Nephron (organoid): ENCODE results near the gene DERL2.

Experiments used
- H3K27ac Mint-ChIP-seq, 3 experiments: 2 replicates each; pipeline ENCODE4 v1.8.0; 2020; ENCODE audit warnings: mixed read lengths in 3 of 3, mild to moderate bottlenecking in 2 of 3, moderate library complexity in 1 of 3
- H3K27me3 Mint-ChIP-seq: 2 replicates; pipeline ENCODE4 v1.8.0; 2021; ENCODE audit warnings: low read depth, mild to moderate bottlenecking, moderate library complexity, mixed read lengths
- H3K36me3 Mint-ChIP-seq: 2 replicates; pipeline ENCODE4 v1.8.0; 2020; ENCODE audit warnings: low read depth, mixed read lengths
- H3K4me1 Mint-ChIP-seq: 2 replicates; pipeline ENCODE4 v1.8.0; 2020; ENCODE audit warnings: mixed read lengths
- H3K4me3 Mint-ChIP-seq, 3 experiments: 2 replicates each; pipeline ENCODE4 v1.8.0; 2020; ENCODE audit warnings: mild to moderate bottlenecking in 3 of 3, mixed read lengths in 3 of 3, moderate library complexity in 2 of 3
- H3K9me3 Mint-ChIP-seq: 2 replicates; pipeline ENCODE4 v1.8.0; 2020; ENCODE audit warnings: mixed read lengths
- TF ChIP-seq, protein P1 (sequence below), 3 experiments: fragments of 200-600 bp; sonication (generic); IDR thresholded peaks; one replicate each; pipeline ENCODE4 v1.5.0; 2021; ENCODE audit warnings: antibody characterized with exemption in 3 of 3; ENCODE audit not compliant: unreplicated experiment in 3 of 3

The DERL2 gene

DNA sequence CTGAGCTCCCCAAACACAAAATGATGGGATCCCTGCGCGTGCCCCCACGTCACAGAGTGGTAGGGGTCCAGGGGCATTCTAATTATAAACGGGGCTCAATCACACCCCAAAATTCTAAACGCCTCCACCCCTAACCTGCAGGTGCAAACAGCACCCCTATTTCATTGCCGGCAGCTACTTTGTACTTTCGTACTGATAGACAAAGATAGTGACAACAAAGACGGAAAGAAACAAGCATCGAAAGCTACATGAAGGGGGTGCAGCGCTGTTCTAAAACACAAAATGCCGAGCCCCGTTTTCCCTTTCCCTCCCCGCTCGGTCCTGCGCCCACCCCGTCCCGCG, 14.2 kb upstream of the DERL2 start:
- H3K27ac Mint-ChIP-seq: peak overlapping the region; percentile 60 to 95 (median 88)
- H3K4me1 Mint-ChIP-seq: peaks cover 15% of the 10 kb centered on the region
- TF ChIP-seq, protein P1, sequence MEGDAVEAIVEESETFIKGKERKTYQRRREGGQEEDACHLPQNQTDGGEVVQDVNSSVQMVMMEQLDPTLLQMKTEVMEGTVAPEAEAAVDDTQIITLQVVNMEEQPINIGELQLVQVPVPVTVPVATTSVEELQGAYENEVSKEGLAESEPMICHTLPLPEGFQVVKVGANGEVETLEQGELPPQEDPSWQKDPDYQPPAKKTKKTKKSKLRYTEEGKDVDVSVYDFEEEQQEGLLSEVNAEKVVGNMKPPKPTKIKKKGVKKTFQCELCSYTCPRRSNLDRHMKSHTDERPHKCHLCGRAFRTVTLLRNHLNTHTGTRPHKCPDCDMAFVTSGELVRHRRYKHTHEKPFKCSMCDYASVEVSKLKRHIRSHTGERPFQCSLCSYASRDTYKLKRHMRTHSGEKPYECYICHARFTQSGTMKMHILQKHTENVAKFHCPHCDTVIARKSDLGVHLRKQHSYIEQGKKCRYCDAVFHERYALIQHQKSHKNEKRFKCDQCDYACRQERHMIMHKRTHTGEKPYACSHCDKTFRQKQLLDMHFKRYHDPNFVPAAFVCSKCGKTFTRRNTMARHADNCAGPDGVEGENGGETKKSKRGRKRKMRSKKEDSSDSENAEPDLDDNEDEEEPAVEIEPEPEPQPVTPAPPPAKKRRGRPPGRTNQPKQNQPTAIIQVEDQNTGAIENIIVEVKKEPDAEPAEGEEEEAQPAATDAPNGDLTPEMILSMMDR (IDR thresholded peaks at IDR 0.05; ENCODE audit: unreplicated experiment in 3 of 3): no peak
- H3K36me3 Mint-ChIP-seq: peaks cover 20% of the 10 kb centered on the region
- H3K9me3 Mint-ChIP-seq: no peaks in the 10 kb centered on the region
- H3K4me3 Mint-ChIP-seq: peak overlapping the region; percentile 100
- peaks cover 29% of the 10 kb centered on the region for H3K27me3 Mint-ChIP-seq

DNA sequence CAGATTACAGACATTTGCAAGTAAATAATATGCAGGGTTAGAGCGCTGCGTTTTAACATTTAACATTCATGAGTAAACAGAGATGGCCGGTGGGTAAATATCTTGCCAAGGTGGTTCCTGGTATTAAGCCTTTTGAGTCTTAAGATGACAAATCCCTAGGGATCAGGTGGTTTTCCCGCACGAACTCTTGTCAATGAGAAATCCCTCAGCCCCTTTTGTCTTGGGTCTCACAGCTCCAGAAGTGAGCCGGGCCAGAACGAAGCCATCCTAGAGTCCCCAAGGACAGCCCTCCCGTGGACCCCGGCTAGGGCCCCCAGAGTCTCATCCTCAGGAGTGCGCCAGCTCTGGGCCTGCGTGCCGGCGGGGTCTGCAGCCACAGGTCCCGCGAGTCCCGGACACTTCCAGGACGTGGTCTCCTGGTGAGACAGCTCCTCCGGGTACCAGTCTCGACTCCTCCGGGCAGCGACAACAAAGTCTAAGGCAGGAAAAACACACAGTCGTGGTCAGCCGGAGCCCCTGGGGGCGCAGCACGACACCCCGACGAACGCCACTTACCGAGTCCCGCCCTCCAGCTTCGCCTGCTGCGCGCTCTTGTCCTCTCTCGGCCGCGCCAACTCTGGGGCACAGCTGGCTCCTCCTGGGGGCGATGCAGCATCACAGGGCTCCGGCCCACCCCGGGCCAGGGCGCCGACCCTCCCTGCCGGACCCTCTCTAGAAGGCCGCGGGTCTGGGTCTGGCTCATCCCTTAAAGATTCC, 13.7 kb upstream of the DERL2 start:
- Mint-ChIP-seq H3K27me3 (peaks cover 32% of the 10 kb centered on the region), H3K9me3 (no peaks in the 10 kb centered on the region), H3K4me1 (peaks cover 15% of the 10 kb centered on the region), H3K4me3 (peak overlapping the region; percentile 100), H3K36me3 (peaks cover 20% of the 10 kb centered on the region), H3K27ac (peak overlapping the region; percentile 60 to 95 (median 88))
- TF ChIP-seq, protein P1 (IDR thresholded peaks at IDR 0.05; ENCODE audit: unreplicated experiment in 3 of 3): no peak

GRCh38 chr17:5492970-5493369, 7.0 kb upstream of the DERL2 start:
- Mint-ChIP-seq H3K27me3 (peaks cover 14% of the 10 kb centered on the region), H3K4me3 (no peak overlapping the region), H3K9me3 (peaks cover 5% of the 10 kb centered on the region), H3K4me1 (no peaks in the 10 kb centered on the region), H3K36me3 (peaks cover 46% of the 10 kb centered on the region), H3K27ac (no peak overlapping the region)
- TF ChIP-seq, protein P1 (IDR thresholded peaks at IDR 0.05; ENCODE audit: unreplicated experiment in 3 of 3): no peak

DNA sequence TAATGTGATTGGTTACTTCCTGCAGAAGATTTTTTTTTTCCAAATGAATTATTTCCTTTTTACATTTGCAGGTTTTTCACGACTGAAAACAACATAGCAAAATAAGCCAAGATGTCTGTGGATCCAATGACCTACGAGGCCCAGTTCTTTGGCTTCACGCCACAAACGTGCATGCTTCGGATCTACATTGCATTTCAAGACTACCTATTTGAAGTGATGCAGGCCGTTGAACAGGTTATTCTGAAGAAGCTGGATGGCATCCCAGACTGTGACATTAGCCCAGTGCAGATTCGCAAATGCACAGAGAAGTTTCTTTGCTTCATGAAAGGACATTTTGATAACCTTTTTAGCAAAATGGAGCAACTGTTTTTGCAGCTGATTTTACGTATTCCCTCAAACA, 2.8 kb upstream of the DERL2 start:
- Mint-ChIP-seq H3K4me1 (peaks cover 15% of the 10 kb centered on the region), H3K4me3 (peak overlapping the region; percentile 26 to 78 (median 55)), H3K27me3 (no peaks in the 10 kb centered on the region), H3K36me3 (peaks cover 49% of the 10 kb centered on the region), H3K9me3 (peaks cover 5% of the 10 kb centered on the region), H3K27ac (no peak overlapping the region)
- TF ChIP-seq, protein P1 (IDR thresholded peaks at IDR 0.05; ENCODE audit: unreplicated experiment in 3 of 3): no peak

GRCh38 chr17:5486206-5487124, 487 bp upstream of the DERL2 start, which contains the start of gene MIS12:
TSS of gene MIS12 (plus strand) at chr17:5486566. CDS start at chr17:5488863, 2,297 bp downstream.
- TF ChIP-seq, protein P1 (IDR thresholded peaks at IDR 0.05; ENCODE audit: unreplicated experiment in 3 of 3): no peak
- Mint-ChIP-seq H3K27ac (peak within 1 kb of the TSS; percentile 96 to 100 (median 99)), H3K9me3 (no peaks in the 10 kb centered on the region), H3K36me3 (peaks cover 59% of the 10 kb centered on the region), H3K4me1 (peaks cover 19% of the 10 kb centered on the region), H3K4me3 (peak within 1 kb of the TSS; percentile 94 to 98 (median 96)), H3K27me3 (no peaks in the 10 kb centered on the region)
